Measurements from ENCODE around the gene FERMT3.

The FERMT3 gene

GRCh38 chr11:64266339-64266738 lies 59.8 kb downstream of the FERMT3 start:
- peaks cover 51% of the 10 kb centered on the region for H3K36me3 ChIP-seq (ENCODE audit: control insufficient read depth, insufficient read depth, low read length)

GRCh38 chr11:64267207-64267945 lies 60.9 kb downstream of the FERMT3 start:
- H3K36me3 ChIP-seq (ENCODE audit: control insufficient read depth, insufficient read depth, low read length), result peaks cover 44% of the 10 kb centered on the region
- H3K9ac ChIP-seq (ENCODE audit: low read depth, low read length), result no peak overlapping the region

More at GRCh38 chr11:64266339-64266738, 59.8 kb downstream of the FERMT3 start:
- Histone ChIP-seq H3K9ac (ENCODE audit: low read depth, low read length) (no peak overlapping the region), H3K9me3 (ENCODE audit: control insufficient read depth, insufficient read depth, low read length) (no peaks in the 10 kb centered on the region), H3K4me1 (ENCODE audit: control insufficient read depth, insufficient read depth, low read length) (no peaks in the 10 kb centered on the region), H3K27me3 (ENCODE audit: control insufficient read depth, insufficient read depth, low read length) (no peaks in the 10 kb centered on the region), H3K4me3 (ENCODE audit: low read depth, low read length) (no peak overlapping the region)

GRCh38 chr11:64268025-64268892 lies 61.7 kb downstream of the FERMT3 start:
- Histone ChIP-seq H3K9me3 (ENCODE audit: control insufficient read depth, insufficient read depth, low read length) (no peaks in the 10 kb centered on the region), H3K4me3 (ENCODE audit: low read depth, low read length) (peak overlapping the region; percentile 65), H3K27me3 (ENCODE audit: control insufficient read depth, insufficient read depth, low read length) (no peaks in the 10 kb centered on the region), H3K4me1 (ENCODE audit: control insufficient read depth, insufficient read depth, low read length) (no peaks in the 10 kb centered on the region), H3K9ac (ENCODE audit: low read depth, low read length) (peak overlapping the region; percentile 89), H3K36me3 (ENCODE audit: control insufficient read depth, insufficient read depth, low read length) (peaks cover 39% of the 10 kb centered on the region)

More at GRCh38 chr11:64267207-64267945, 60.9 kb downstream of the FERMT3 start:
- no peak overlapping the region for H3K4me3 ChIP-seq (ENCODE audit: low read depth, low read length)
- no peaks in the 10 kb centered on the region for H3K27me3 ChIP-seq (ENCODE audit: control insufficient read depth, insufficient read depth, low read length)
- H3K9me3 ChIP-seq (ENCODE audit: control insufficient read depth, insufficient read depth, low read length), result no peaks in the 10 kb centered on the region
- H3K4me1 ChIP-seq (ENCODE audit: control insufficient read depth, insufficient read depth, low read length), result no peaks in the 10 kb centered on the region

GRCh38 chr11:64268893-64269539 lies 62.5 kb downstream of the FERMT3 start:
- peak overlapping the region; percentile 89 for H3K9ac ChIP-seq (ENCODE audit: low read depth, low read length)
- H3K36me3 ChIP-seq (ENCODE audit: control insufficient read depth, insufficient read depth, low read length), result peaks cover 32% of the 10 kb centered on the region
- H3K9me3 ChIP-seq (ENCODE audit: control insufficient read depth, insufficient read depth, low read length), result no peaks in the 10 kb centered on the region
- H3K4me1 ChIP-seq (ENCODE audit: control insufficient read depth, insufficient read depth, low read length), result no peaks in the 10 kb centered on the region
- H3K4me3 ChIP-seq (ENCODE audit: low read depth, low read length), result peak overlapping the region; percentile 65
- H3K27me3 ChIP-seq (ENCODE audit: control insufficient read depth, insufficient read depth, low read length), result no peaks in the 10 kb centered on the region

GRCh38 chr11:64269540-64270220 lies 63.2 kb downstream of the FERMT3 start:
- H3K4me1 ChIP-seq (ENCODE audit: control insufficient read depth, insufficient read depth, low read length), result no peaks in the 10 kb centered on the region
- no peaks in the 10 kb centered on the region for H3K27me3 ChIP-seq (ENCODE audit: control insufficient read depth, insufficient read depth, low read length)
- H3K9ac ChIP-seq (ENCODE audit: low read depth, low read length), result peak overlapping the region; percentile 98
- no peaks in the 10 kb centered on the region for H3K9me3 ChIP-seq (ENCODE audit: control insufficient read depth, insufficient read depth, low read length)
- H3K36me3 ChIP-seq (ENCODE audit: control insufficient read depth, insufficient read depth, low read length), result peaks cover 25% of the 10 kb centered on the region
- H3K4me3 ChIP-seq (ENCODE audit: low read depth, low read length), result peak overlapping the region; percentile 99

All from iPS-15b (cell line).